Measurements from ENCODE around the gene SEC14L5. TPM values are rescaled to one million over a fixed set of nuclear protein-coding genes. Genes with fewer than 3 reads are reported as not detected.

Gene SEC14L5
- 0.94 and 1.4 TPM in 2 replicates for total RNA-seq

GRCh38 chr16:4957720-4958509, at the start of gene SEC14L5:
Gene SEC14L5 (plus strand): TSS chr16:4958330. CDS start chr16:4959324, 994 bp downstream.

GRCh38 chr16:4936991-4937781, 20.9 kb upstream of the SEC14L5 start, which contains the start of gene PPL:
Gene PPL (minus strand): TSS chr16:4937148. CDS start chr16:4937045, 103 bp downstream.

GRCh38 chr16:5033256-5034166, 75.4 kb downstream of the SEC14L5 start, which contains the start of gene NAGPA:
Gene NAGPA (minus strand): TSS chr16:5033935. CDS start chr16:5033914, 21 bp downstream.

GRCh38 chr16:5065813-5066212, 107.7 kb downstream of the SEC14L5 start, which contains the start of gene C16orf89:
Gene C16orf89 (minus strand): TSS chr16:5065956. CDS start chr16:5065908, 48 bp downstream.

Other genes with a start within 250 kb of the SEC14L5 start
- 11.1 and 20.2 TPM in 2 replicates for gene ANKS3, start 224.1 kb upstream of the SEC14L5 start, total RNA-seq
- gene DNAAF8, start 223.8 kb upstream of the SEC14L5 start, total RNA-seq = 2.1 and 6.2 TPM in 2 replicates
- gene ZNF500, start 191.2 kb upstream of the SEC14L5 start, total RNA-seq = 8.6 and 9.0 TPM in 2 replicates
- not detected in 2 replicates for gene SEPTIN12, start 170.0 kb upstream of the SEC14L5 start, total RNA-seq
- gene SMIM22, start 163.0 kb upstream of the SEC14L5 start, total RNA-seq = not detected in 2 replicates
- 5.1 and 9.5 TPM in 2 replicates for gene ROGDI, start 155.7 kb upstream of the SEC14L5 start, total RNA-seq
- 30.7 and 39.1 TPM in 2 replicates for gene GLYR1, start 111.0 kb upstream of the SEC14L5 start, total RNA-seq
- 22.4 and 23.5 TPM in 2 replicates for gene UBN1, start 110.8 kb upstream of the SEC14L5 start, total RNA-seq
- 132 and 145 TPM in 2 replicates for gene PPL, start 21.2 kb upstream of the SEC14L5 start, total RNA-seq
- 27.2 and 37.6 TPM in 2 replicates for gene NAGPA, start 75.6 kb downstream of the SEC14L5 start, total RNA-seq
- 1.4 and 2.3 TPM in 2 replicates for gene C16orf89, start 107.6 kb downstream of the SEC14L5 start, total RNA-seq
- 39.8 and 41.9 TPM in 2 replicates for gene ALG1, start 113.5 kb downstream of the SEC14L5 start, total RNA-seq
- 5.1 and 5.6 TPM in 2 replicates for gene EEF2KMT, start 139.5 kb downstream of the SEC14L5 start, total RNA-seq

Data from cardiac ventricle fibroblast (primary cell).